HCT116 (cell line): ENCODE data around the gene EEIG1. TPM values are rescaled to one million over a fixed set of nuclear protein-coding genes. Genes with fewer than 3 reads are reported as not detected.

Experiments
- ATAC-seq: fragments of 200-7000 bp; cut with Tn5 transposase; 2 replicates; pipeline ENCODE4 v1.9.1; 2020; ENCODE audit warnings: mild to moderate bottlenecking, moderate library complexity
- BruUV-seq: library from RNA; stranded (reverse); fragments of 400-500 nt; replicated peaks from 2 replicates; lab custom pipeline; 2021; lab: Mats Ljungman, UMichigan
- CTCF ChIA-PET: fragments of 300-600 bp; sonication (Branson Sonifier 250); formaldehyde crosslinking; loops from one replicate; lab custom pipeline; 2021; ENCODE audit warnings: antibody characterized with exemption; lab: Charles Lee
- POLR2A ChIA-PET: fragments of 300-600, 350-600 bp; sonication (Branson Sonifier 250); formaldehyde crosslinking; loops from one replicate; lab custom pipeline; 2021; ENCODE audit warnings: antibody characterized with exemption; lab: Charles Lee
- RAD21 ChIA-PET, 2 experiments: fragments of 300-600 bp; sonication (Branson Sonifier 250); formaldehyde crosslinking; loops; one replicate each; lab custom pipeline; 2023; ENCODE audit warnings: low total read pairs in 2 of 2; ENCODE audit not compliant: uncharacterized antibody in 2 of 2, unreplicated experiment in 2 of 2, low non-redundant PET in 1 of 2; lab: Charles Lee
- DNase-seq: peaks from one replicate; pipeline ENCODE4 v3.0.0-alpha.2; 2010; ENCODE audit warnings: low read depth, low spot score
- H2AFZ ChIP-seq: fragments of 200-600 bp; shearing (Covaris generic), sonication (generic); 2 replicates; pipeline ENCODE4 v1.6.1; 2017; ENCODE audit warnings: low read depth, mixed run types, mixed read lengths, antibody characterized with exemption, low read length; ENCODE audit not compliant: poor library complexity, severe bottlenecking
- H3K27ac ChIP-seq: 2 replicates; pipeline ENCODE4 v1.5.1; 2012; ENCODE audit warnings: low read depth, low read length
- H3K27me3 ChIP-seq: fragments of 200-600 bp; sonication (generic); 2 replicates; pipeline ENCODE4 v1.6.1; 2016; ENCODE audit warnings: mixed run types, low read length, mixed read lengths; ENCODE audit not compliant: insufficient read depth
- H3K36me3 ChIP-seq, 2 experiments: fragments of 200-500 bp in 1 of 2; fragments of 200-600 bp in 1 of 2; sonication (Bioruptor generic) in 1 of 2; sonication (generic) in 1 of 2; 2 replicates each; pipeline versions ENCODE4 v1.5.1 to v1.6.1; 2014 to 2016; ENCODE audit warnings: low read length in 2 of 2, inconsistent platforms in 1 of 2, mixed read lengths in 1 of 2, mixed run types in 1 of 2; ENCODE audit not compliant: insufficient read depth in 2 of 2, control insufficient read depth in 1 of 2
- H3K4me1 ChIP-seq, 2 experiments: fragments of 200-600 bp in 1 of 2; sonication (generic) in 1 of 2; 2 replicates each; pipeline versions ENCODE4 v1.5.1 to v1.6.1; 2012 to 2017; ENCODE audit warnings: low read length in 2 of 2, inconsistent platforms in 1 of 2, mild to moderate bottlenecking in 1 of 2, mixed read lengths in 1 of 2, mixed run types in 1 of 2, moderate library complexity in 1 of 2; ENCODE audit not compliant: insufficient read depth in 2 of 2, control insufficient read depth in 1 of 2
- H3K4me2 ChIP-seq: fragments of 200-600 bp; sonication (generic); 2 replicates; pipeline ENCODE4 v1.6.1; 2017; ENCODE audit warnings: mixed run types, low read length, mixed read lengths
- H3K4me3 ChIP-seq, 2 experiments: fragments of 200-600 bp in 1 of 2; sonication (generic) in 1 of 2; replicated peaks in 1 of 2; 2 replicates each; pipeline ENCODE4 v1.5.1; 2011 to 2016; ENCODE audit warnings: low read length in 2 of 2, control low read depth in 1 of 2, low read depth in 1 of 2, mild to moderate bottlenecking in 1 of 2, mixed read lengths in 1 of 2, mixed run types in 1 of 2
- H3K79me2 ChIP-seq: fragments of 200-600 bp; sonication (generic); 2 replicates; pipeline ENCODE4 v1.6.1; 2017; ENCODE audit warnings: mild to moderate bottlenecking, mixed run types, low read length, moderate library complexity, mixed read lengths; ENCODE audit not compliant: insufficient read depth
- H3K9ac ChIP-seq: fragments of 200-600 bp; sonication (generic); 2 replicates; pipeline ENCODE4 v1.6.1; 2016; ENCODE audit warnings: low read length, mixed read lengths
- H3K9me2 ChIP-seq: fragments of 200-600 bp; sonication (generic), shearing (Covaris generic); 2 replicates; pipeline ENCODE4 v1.6.1; 2017; ENCODE audit warnings: mixed run types, mild to moderate bottlenecking, moderate library complexity; ENCODE audit not compliant: insufficient read depth
- H3K9me3 ChIP-seq, 2 experiments: fragments of 200-500 bp in 1 of 2; fragments of 200-600 bp in 1 of 2; sonication (Bioruptor generic) in 1 of 2; sonication (generic) in 1 of 2; 2 replicates each; pipeline ENCODE4 v1.6.1; 2014 to 2017; ENCODE audit warnings: low read length in 2 of 2, mixed read lengths in 2 of 2, inconsistent platforms in 1 of 2, low read depth in 1 of 2, mild to moderate bottlenecking in 1 of 2, mixed run types in 1 of 2, moderate library complexity in 1 of 2; ENCODE audit not compliant: control insufficient read depth in 1 of 2, insufficient read depth in 1 of 2
- H4K20me1 ChIP-seq: fragments of 200-600 bp; sonication (generic), shearing (Covaris generic); 2 replicates; pipeline ENCODE4 v1.6.1; 2017; ENCODE audit warnings: mixed run types, mild to moderate bottlenecking, moderate library complexity; ENCODE audit not compliant: insufficient read depth
- ATF3 ChIP-seq: IDR thresholded peaks from 2 replicates; pipeline ENCODE4 v1.6.1; 2012
- CBX3 ChIP-seq: IDR thresholded peaks from 2 replicates; pipeline ENCODE4 v1.6.1; 2012; ENCODE audit warnings: low read depth
- CEBPB ChIP-seq: IDR thresholded peaks from 2 replicates; pipeline ENCODE4 v1.6.1; 2012; ENCODE audit warnings: low read depth
- EZH2phosphoT487 ChIP-seq: fragments of 200-600 bp; IDR thresholded peaks from 2 replicates; pipeline ENCODE4 v1.6.1; 2018; ENCODE audit warnings: antibody characterized with exemption, borderline replicate concordance
- JUND ChIP-seq: IDR thresholded peaks from 2 replicates; pipeline ENCODE4 v1.6.1; 2012
- MAX ChIP-seq: IDR thresholded peaks from 2 replicates; pipeline ENCODE4 v1.6.1; 2012
- POLR2A ChIP-seq: IDR thresholded peaks from 2 replicates; pipeline ENCODE4 v1.7.0; 2011; ENCODE audit warnings: borderline replicate concordance; ENCODE audit not compliant: insufficient read depth, insufficient read length; ENCODE audit errors: extremely low read depth
- POLR2AphosphoS5 ChIP-seq: IDR thresholded peaks from 2 replicates; pipeline ENCODE4 v1.6.1; 2011; ENCODE audit warnings: mild to moderate bottlenecking, low read depth, low read length, moderate library complexity
- TCF7L2 ChIP-seq: IDR thresholded peaks from 2 replicates; pipeline ENCODE4 v1.7.0; 2011; ENCODE audit warnings: borderline replicate concordance, inconsistent platforms; ENCODE audit not compliant: insufficient read depth, insufficient read length; ENCODE audit errors: extremely low read depth
- ZBTB33 ChIP-seq: IDR thresholded peaks from 2 replicates; pipeline ENCODE4 v1.6.1; 2011; ENCODE audit warnings: mild to moderate bottlenecking, low read length, moderate library complexity; ENCODE audit not compliant: insufficient replicate concordance; ENCODE audit errors: extremely low read depth
- ZFX ChIP-seq: fragments of 450-650 bp; IDR thresholded peaks from 2 replicates; pipeline ENCODE4 v1.6.1; 2017
- intact Hi-C: fragments of 100-400 bp; cut with micrococcal nuclease; formaldehyde crosslinking; loops from 2 replicates; pipeline ENCODE4 v1.10.0; 2022
- total RNA-seq: library from RNA; stranded (reverse); gene quantifications from one replicate; pipeline ENCODE4 v1.2.1, GENCODE V29; 2021; ENCODE audit not compliant: unreplicated experiment

EEIG1 gene
- total RNA-seq, 1 experiment from 2014 or later = 44.2 TPM

GRCh38 chr9:128003966-128004604, 23.3 kb upstream of the EEIG1 start:
- POLR2A ChIA-PET = no interaction called here
- H2AFZ ChIP-seq = no peak overlapping the region
- no peak for TF ChIP-seq POLR2AphosphoS5
- no peak for TF ChIP-seq CEBPB
- TF ChIP-seq EZH2phosphoT487 = no peak
- no peak for TF ChIP-seq MAX
- TF ChIP-seq ZFX = no peak
- TF ChIP-seq JUND = no peak
- no peak for TF ChIP-seq ATF3
- no peak for TF ChIP-seq CBX3
- TF ChIP-seq TCF7L2 = no peak
- TF ChIP-seq, all 23 proteins: peak for 0
- no peak overlapping the region for H3K27ac ChIP-seq
- H3K9me2 ChIP-seq = no peaks in the 10 kb centered on the region
- no peaks in the 10 kb centered on the region for H3K79me2 ChIP-seq
- ChIA-PET CTCF (interaction anchor here (1.0 kb wide), 1 partner anchor 114 kb away, joined by 5 read pairs; no protein-coding TSS in a partner anchor), RAD21 (no interaction called here)
- H3K36me3 ChIP-seq = no peaks in the 10 kb centered on the region
- no peaks in the 10 kb centered on the region for H3K27me3 ChIP-seq
- intact Hi-C loops = no loop called here
- no peak for ATAC-seq
- BruUV-seq = no TSS peak
- H3K4me1 ChIP-seq = peaks cover 23 to 47% of the 10 kb centered on the region in 2 experiments
- H3K4me3 ChIP-seq = no peak overlapping the region
- DNase-seq = no peak
- H3K9me3 ChIP-seq = no peaks in the 10 kb centered on the region
- no peak overlapping the region for H3K9ac ChIP-seq
- no peaks in the 10 kb centered on the region for H4K20me1 ChIP-seq
- no peak overlapping the region for H3K4me2 ChIP-seq

- H3K4me2 ChIP-seq = no peak overlapping the region
- intact Hi-C loops = no loop called here
- H3K27ac ChIP-seq = no peak overlapping the region
- POLR2A ChIA-PET = no interaction called here
- no peaks in the 10 kb centered on the region for H3K79me2 ChIP-seq
- RAD21 ChIA-PET = no interaction called here
- no TSS peak for BruUV-seq
- no peak overlapping the region for H2AFZ ChIP-seq
- peaks cover 22 to 43% of the 10 kb centered on the region in 2 experiments for H3K4me1 ChIP-seq
- H3K9ac ChIP-seq = no peak overlapping the region
- H3K9me3 ChIP-seq = no peaks in the 10 kb centered on the region
- no peaks in the 10 kb centered on the region for H3K9me2 ChIP-seq
- no peak overlapping the region for H3K4me3 ChIP-seq
- H3K36me3 ChIP-seq = no peaks in the 10 kb centered on the region
- DNase-seq (no peak), ATAC-seq (no peak)
- CTCF ChIA-PET = no interaction called here
- H4K20me1 ChIP-seq = no peaks in the 10 kb centered on the region
- no peaks in the 10 kb centered on the region for H3K27me3 ChIP-seq
- TF ChIP-seq ATF3 (no peak), POLR2A (no peak), POLR2AphosphoS5 (no peak), ZBTB33 (no peak)
Measured at GRCh38 chr9:128002959-128003358, 22.2 kb upstream of the EEIG1 start.
